Loucy (cell line): ENCODE results near the gene PORCN.

Experiments
- H2AFZ ChIP-seq: fragments of 200-600 bp; sonication (generic); 2 replicates; pipeline ENCODE4 v1.6.0; 2016; ENCODE audit warnings: antibody characterized with exemption, mild to moderate bottlenecking, low read length, moderate library complexity
- H3F3A ChIP-seq: fragments of 200-600 bp; 2 replicates; pipeline ENCODE4 v1.6.0; 2016; ENCODE audit warnings: antibody characterized with exemption, low read depth, mild to moderate bottlenecking
- H3K27me3 ChIP-seq: fragments of 200-600 bp; sonication (generic); 2 replicates; pipeline ENCODE4 v1.6.1; 2014; ENCODE audit warnings: low read length, mild to moderate bottlenecking; ENCODE audit not compliant: insufficient read depth, poor library complexity, severe bottlenecking
- H3K36me3 ChIP-seq: fragments of 200-600 bp; sonication (generic); 2 replicates; pipeline ENCODE4 v1.6.1; 2016; ENCODE audit warnings: low read length; ENCODE audit not compliant: insufficient read depth
- H3K4me1 ChIP-seq: fragments of 200-600 bp; sonication (generic); 2 replicates; pipeline ENCODE4 v1.5.1; 2014; ENCODE audit warnings: low read length, mild to moderate bottlenecking; ENCODE audit not compliant: insufficient read depth, poor library complexity, severe bottlenecking
- H3K4me2 ChIP-seq: fragments of 200-600 bp; sonication (generic); 2 replicates; pipeline ENCODE4 v1.6.0; 2014; ENCODE audit warnings: antibody characterized with exemption, low read length, low read depth, mild to moderate bottlenecking; ENCODE audit not compliant: poor library complexity, severe bottlenecking
- H3K4me3 ChIP-seq: fragments of 200-600 bp; sonication (generic); 2 replicates; pipeline ENCODE4 v1.5.1; 2014; ENCODE audit warnings: low read length, mild to moderate bottlenecking, mixed read lengths; ENCODE audit not compliant: poor library complexity, severe bottlenecking
- H3K79me2 ChIP-seq: fragments of 200-600 bp; sonication (generic); 2 replicates; pipeline ENCODE4 v1.6.1; 2014; ENCODE audit warnings: low read length; ENCODE audit not compliant: insufficient read depth
- H3K9ac ChIP-seq: fragments of 200-600 bp; sonication (generic); 2 replicates; pipeline ENCODE4 v1.6.0; 2014; ENCODE audit warnings: mild to moderate bottlenecking, low read depth, low read length, moderate library complexity; ENCODE audit not compliant: poor library complexity, severe bottlenecking
- H3K9me2 ChIP-seq: fragments of 200-600 bp; sonication (generic); replicated peaks from 2 replicates; pipeline ENCODE4 v1.6.1; 2016; ENCODE audit warnings: low read depth, low read length, mixed read lengths
- H3K9me3 ChIP-seq: fragments of 200-600 bp; sonication (generic); 2 replicates; pipeline ENCODE4 v1.6.1; 2014; ENCODE audit warnings: mild to moderate bottlenecking, antibody characterized with exemption, low read length, low read depth; ENCODE audit not compliant: insufficient read depth
- H4K20me1 ChIP-seq: fragments of 200-600 bp; sonication (generic); 2 replicates; pipeline ENCODE4 v1.6.0; 2014; ENCODE audit warnings: antibody characterized with exemption, low read length, mild to moderate bottlenecking; ENCODE audit not compliant: insufficient read depth, poor library complexity, severe bottlenecking
- CTCF ChIP-seq: fragments of 200-600 bp; sonication (generic); conservative IDR thresholded peaks from 2 replicates; pipeline ENCODE4 v1.5.1; 2014; ENCODE audit warnings: mild to moderate bottlenecking, antibody characterized with exemption, low read length
- EZH2phosphoT487 ChIP-seq: fragments of 200-600 bp; IDR thresholded peaks from 2 replicates; pipeline ENCODE4 v1.6.1; 2018; ENCODE audit warnings: antibody characterized with exemption, mild to moderate bottlenecking, moderate library complexity, borderline replicate concordance

PORCN gene

GRCh38 chrX:48560056-48560455, 51.3 kb downstream of the PORCN start:
- no peak overlapping the region for H2AFZ ChIP-seq
- no peaks in the 10 kb centered on the region for H3F3A ChIP-seq
- no peaks in the 10 kb centered on the region for H4K20me1 ChIP-seq
- H3K9me2 ChIP-seq = no peaks in the 10 kb centered on the region
- H3K9ac ChIP-seq = no peak overlapping the region
- H3K79me2 ChIP-seq = no peaks in the 10 kb centered on the region
- no peaks in the 10 kb centered on the region for H3K4me1 ChIP-seq
- H3K9me3 ChIP-seq = no peaks in the 10 kb centered on the region
- no peak overlapping the region for H3K4me2 ChIP-seq
- peaks cover 17% of the 10 kb centered on the region; the same call in 1 of the 2 replicates for H3K36me3 ChIP-seq
- H3K4me3 ChIP-seq = no peak overlapping the region
- no peaks in the 10 kb centered on the region for H3K27me3 ChIP-seq
- no peak for TF ChIP-seq EZH2phosphoT487
- TF ChIP-seq CTCF = no peak

GRCh38 chrX:48560681-48561080, 51.9 kb downstream of the PORCN start:
- Histone ChIP-seq H3K4me3 (no peak overlapping the region), H3K36me3 (peaks cover 17% of the 10 kb centered on the region; the same call in 1 of the 2 replicates), H3K9me2 (no peaks in the 10 kb centered on the region), H3F3A (no peaks in the 10 kb centered on the region), H2AFZ (no peak overlapping the region), H3K79me2 (no peaks in the 10 kb centered on the region), H3K27me3 (no peaks in the 10 kb centered on the region), H3K4me2 (no peak overlapping the region), H3K9me3 (no peaks in the 10 kb centered on the region), H3K9ac (no peak overlapping the region), H4K20me1 (no peaks in the 10 kb centered on the region), H3K4me1 (no peaks in the 10 kb centered on the region)
- TF ChIP-seq EZH2phosphoT487 (no peak), CTCF (no peak)

- Histone ChIP-seq H2AFZ (peak overlapping the region; percentile 45; the same call in 1 of the 2 replicates), H3K4me2 (no peak overlapping the region), H3K36me3 (peaks cover under 1% of the 10 kb centered on the region; the same call in 1 of the 2 replicates), H3K9ac (peak overlapping the region; percentile 27), H3F3A (no peaks in the 10 kb centered on the region), H3K9me2 (no peaks in the 10 kb centered on the region), H4K20me1 (peaks cover 2% of the 10 kb centered on the region), H3K27me3 (no peaks in the 10 kb centered on the region), H3K4me3 (no peak overlapping the region), H3K79me2 (peaks cover 2% of the 10 kb centered on the region), H3K9me3 (no peaks in the 10 kb centered on the region), H3K4me1 (no peaks in the 10 kb centered on the region)
- TF ChIP-seq CTCF = no peak
- no peak for TF ChIP-seq EZH2phosphoT487
Observed at GRCh38 chrX:48569958-48570357, 61.2 kb downstream of the PORCN start.
